ENCODE results near the gene DAPP1.

The DAPP1 gene

GRCh38 chr4:99807666-99808065, 9.0 kb upstream of the DAPP1 start:
- WGBS, 2 experiments: 67 to 83% methylated on average over 3 to 4 of the region's 4 CpGs
- H3K4me3 ChIP-seq (ENCODE audit: insufficient read depth, low read depth, low read length): no peak overlapping the region

DNA sequence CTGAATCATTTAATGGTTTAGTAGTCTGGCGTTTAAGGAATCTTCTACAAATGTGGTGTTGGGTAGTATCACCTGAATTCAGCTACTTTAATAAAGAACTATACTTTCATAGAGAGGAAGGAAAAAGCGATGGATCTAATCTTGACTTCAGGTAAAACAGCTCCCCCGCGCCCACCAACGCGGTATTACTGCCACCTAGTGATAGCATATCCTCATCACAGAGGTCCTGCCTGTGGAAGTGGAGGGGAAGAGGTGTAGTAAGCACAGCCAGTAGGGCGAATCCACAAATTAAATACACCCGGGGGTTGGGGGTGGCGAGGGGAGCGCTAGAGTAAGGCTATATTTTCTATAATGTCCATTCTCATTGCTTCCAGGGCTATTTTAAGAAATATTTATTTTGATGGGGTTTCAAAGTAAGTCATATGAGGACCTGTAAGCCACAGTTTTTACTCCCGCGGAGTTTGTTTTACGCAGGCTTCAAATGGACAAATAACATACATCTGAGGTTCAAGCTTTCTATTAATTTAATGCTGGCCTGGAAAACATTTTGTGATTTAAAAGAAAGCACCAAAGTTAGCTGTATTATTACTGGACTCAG, 8.3 kb upstream of the DAPP1 start:
- WGBS, 2 experiments: 30 to 40% methylated on average over 7 to 13 of the region's 13 CpGs
- Histone ChIP-seq H3K9me3 (ENCODE audit: control insufficient read depth, low read length) (no peaks in the 10 kb centered on the region), H3K36me3 (ENCODE audit: control insufficient read depth, insufficient read depth, low read length) (no peaks in the 10 kb centered on the region), H3K4me1 (ENCODE audit: control insufficient read depth, insufficient read depth, low read length) (no peaks in the 10 kb centered on the region), H3K4me3 (ENCODE audit: insufficient read depth, low read depth, low read length) (no peak overlapping the region), H3K27ac (ENCODE audit: insufficient read depth, low read depth, low read length, poor library complexity, severe bottlenecking) (no peak overlapping the region), H3K27me3 (ENCODE audit: control insufficient read depth, insufficient read depth, low read length, poor library complexity, severe bottlenecking) (no peaks in the 10 kb centered on the region)

More at GRCh38 chr4:99807666-99808065, 9.0 kb upstream of the DAPP1 start:
- Histone ChIP-seq H3K27ac (ENCODE audit: insufficient read depth, low read depth, low read length, poor library complexity, severe bottlenecking) (no peak overlapping the region), H3K27me3 (ENCODE audit: control insufficient read depth, insufficient read depth, low read length, poor library complexity, severe bottlenecking) (no peaks in the 10 kb centered on the region), H3K4me1 (ENCODE audit: control insufficient read depth, insufficient read depth, low read length) (no peaks in the 10 kb centered on the region), H3K36me3 (ENCODE audit: control insufficient read depth, insufficient read depth, low read length) (no peaks in the 10 kb centered on the region), H3K9me3 (ENCODE audit: control insufficient read depth, low read length) (no peaks in the 10 kb centered on the region)

GRCh38 chr4:99809326-99809725, 7.3 kb upstream of the DAPP1 start:
- Histone ChIP-seq H3K27me3 (ENCODE audit: control insufficient read depth, insufficient read depth, low read length, poor library complexity, severe bottlenecking) (no peaks in the 10 kb centered on the region), H3K4me1 (ENCODE audit: control insufficient read depth, insufficient read depth, low read length) (no peaks in the 10 kb centered on the region), H3K27ac (ENCODE audit: insufficient read depth, low read depth, low read length, poor library complexity, severe bottlenecking) (no peak overlapping the region), H3K36me3 (ENCODE audit: control insufficient read depth, insufficient read depth, low read length) (no peaks in the 10 kb centered on the region), H3K4me3 (ENCODE audit: insufficient read depth, low read depth, low read length) (no peak overlapping the region), H3K9me3 (ENCODE audit: control insufficient read depth, low read length) (no peaks in the 10 kb centered on the region)
- 93% methylated on average over 1 of the region's 1 CpG; no CpG with 5 or more reads in 1 of the 2 experiments for WGBS, 2 experiments

- H3K27ac ChIP-seq (ENCODE audit: insufficient read depth, low read depth, low read length, poor library complexity, severe bottlenecking): no peak overlapping the region
- H3K9me3 ChIP-seq (ENCODE audit: control insufficient read depth, low read length): no peaks in the 10 kb centered on the region
- no peaks in the 10 kb centered on the region for H3K4me1 ChIP-seq (ENCODE audit: control insufficient read depth, insufficient read depth, low read length)
- H3K27me3 ChIP-seq (ENCODE audit: control insufficient read depth, insufficient read depth, low read length, poor library complexity, severe bottlenecking): no peaks in the 10 kb centered on the region
- H3K36me3 ChIP-seq (ENCODE audit: control insufficient read depth, insufficient read depth, low read length): no peaks in the 10 kb centered on the region
- H3K4me3 ChIP-seq (ENCODE audit: insufficient read depth, low read depth, low read length): no peak overlapping the region
Observed at GRCh38 chr4:99810536-99810935, 6.1 kb upstream of the DAPP1 start.

DNA sequence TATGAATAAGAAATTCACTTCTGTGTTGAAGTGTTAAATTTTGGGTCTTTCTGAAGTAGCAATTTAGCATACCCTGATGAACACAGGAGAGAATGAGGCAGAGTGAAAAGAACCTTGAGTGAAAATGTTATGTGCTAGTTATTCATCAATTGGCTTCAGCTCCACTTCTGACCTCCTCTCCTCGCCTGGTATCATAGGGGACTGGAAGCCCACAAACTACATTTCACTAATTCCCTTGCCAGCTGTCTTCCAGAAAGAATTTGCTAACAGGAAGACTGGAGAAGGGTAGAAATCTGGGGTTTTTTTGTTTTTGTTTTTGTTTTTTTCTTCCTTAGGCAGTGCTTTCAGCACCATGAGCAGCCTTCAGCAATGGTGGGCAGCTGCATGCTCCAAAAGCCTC, 5.5 kb upstream of the DAPP1 start:
- 83 to 100% methylated on average over 1 of the region's 1 CpG for WGBS, 2 experiments
- Histone ChIP-seq H3K4me3 (ENCODE audit: insufficient read depth, low read depth, low read length) (no peak overlapping the region), H3K36me3 (ENCODE audit: control insufficient read depth, insufficient read depth, low read length) (no peaks in the 10 kb centered on the region)

DNA sequence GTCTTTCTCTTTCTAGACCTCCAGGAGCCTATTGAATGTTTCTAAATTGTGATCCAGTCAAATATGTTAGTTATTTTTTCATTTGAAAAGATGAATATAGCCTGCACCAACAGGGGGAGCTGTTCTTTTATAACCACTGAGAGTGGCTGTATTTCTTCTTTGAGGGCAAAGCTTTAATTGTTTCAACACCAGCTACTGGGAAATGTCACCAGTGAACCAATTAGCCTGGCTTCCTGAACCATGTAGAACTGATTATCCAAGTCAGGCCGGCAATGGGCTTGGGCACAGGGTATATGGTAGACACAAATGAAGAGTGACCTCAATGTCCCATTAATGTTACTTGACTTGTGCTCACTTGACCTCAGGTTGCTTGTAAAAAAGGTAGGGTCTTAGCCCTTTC, 4.8 kb upstream of the DAPP1 start:
- Histone ChIP-seq H3K27me3 (ENCODE audit: control insufficient read depth, insufficient read depth, low read length, poor library complexity, severe bottlenecking) (no peaks in the 10 kb centered on the region), H3K36me3 (ENCODE audit: control insufficient read depth, insufficient read depth, low read length) (no peaks in the 10 kb centered on the region), H3K9me3 (ENCODE audit: control insufficient read depth, low read length) (no peaks in the 10 kb centered on the region), H3K4me1 (ENCODE audit: control insufficient read depth, insufficient read depth, low read length) (no peaks in the 10 kb centered on the region), H3K27ac (ENCODE audit: insufficient read depth, low read depth, low read length, poor library complexity, severe bottlenecking) (no peak overlapping the region), H3K4me3 (ENCODE audit: insufficient read depth, low read depth, low read length) (no peak overlapping the region)
- WGBS, 2 experiments: 78 to 100% methylated on average over 1 of the region's 1 CpG

More for the DNA sequence above, 5.5 kb upstream of the DAPP1 start:
- Histone ChIP-seq H3K4me1 (ENCODE audit: control insufficient read depth, insufficient read depth, low read length) (no peaks in the 10 kb centered on the region), H3K27ac (ENCODE audit: insufficient read depth, low read depth, low read length, poor library complexity, severe bottlenecking) (no peak overlapping the region), H3K9me3 (ENCODE audit: control insufficient read depth, low read length) (no peaks in the 10 kb centered on the region), H3K27me3 (ENCODE audit: control insufficient read depth, insufficient read depth, low read length, poor library complexity, severe bottlenecking) (no peaks in the 10 kb centered on the region)

GRCh38 chr4:99815597-99816011, 1.0 kb upstream of the DAPP1 start:
- no peak overlapping the region for H3K27ac ChIP-seq (ENCODE audit: insufficient read depth, low read depth, low read length, poor library complexity, severe bottlenecking)
- no peaks in the 10 kb centered on the region for H3K27me3 ChIP-seq (ENCODE audit: control insufficient read depth, insufficient read depth, low read length, poor library complexity, severe bottlenecking)
- WGBS, 2 experiments: 92 to 94% methylated on average over 1 of the region's 1 CpG
- no peak overlapping the region for H3K4me3 ChIP-seq (ENCODE audit: insufficient read depth, low read depth, low read length)
- no peaks in the 10 kb centered on the region for H3K36me3 ChIP-seq (ENCODE audit: control insufficient read depth, insufficient read depth, low read length)
- H3K4me1 ChIP-seq (ENCODE audit: control insufficient read depth, insufficient read depth, low read length): no peaks in the 10 kb centered on the region
- H3K9me3 ChIP-seq (ENCODE audit: control insufficient read depth, low read length): no peaks in the 10 kb centered on the region

- Histone ChIP-seq H3K36me3 (ENCODE audit: control insufficient read depth, insufficient read depth, low read length) (no peaks in the 10 kb centered on the region), H3K27ac (ENCODE audit: insufficient read depth, low read depth, low read length, poor library complexity, severe bottlenecking) (no peak overlapping the region), H3K4me3 (ENCODE audit: insufficient read depth, low read depth, low read length) (no peak overlapping the region), H3K4me1 (ENCODE audit: control insufficient read depth, insufficient read depth, low read length) (no peaks in the 10 kb centered on the region), H3K9me3 (ENCODE audit: control insufficient read depth, low read length) (no peaks in the 10 kb centered on the region), H3K27me3 (ENCODE audit: control insufficient read depth, insufficient read depth, low read length, poor library complexity, severe bottlenecking) (no peaks in the 10 kb centered on the region)
- 90 to 92% methylated on average over 4 of the region's 4 CpGs for WGBS, 2 experiments
Observed at GRCh38 chr4:99817309-99817890, 773 bp downstream of the DAPP1 start.

- Histone ChIP-seq H3K27me3 (ENCODE audit: control insufficient read depth, insufficient read depth, low read length, poor library complexity, severe bottlenecking) (no peaks in the 10 kb centered on the region), H3K27ac (ENCODE audit: insufficient read depth, low read depth, low read length, poor library complexity, severe bottlenecking) (no peak overlapping the region), H3K9me3 (ENCODE audit: control insufficient read depth, low read length) (no peaks in the 10 kb centered on the region), H3K4me1 (ENCODE audit: control insufficient read depth, insufficient read depth, low read length) (no peaks in the 10 kb centered on the region), H3K36me3 (ENCODE audit: control insufficient read depth, insufficient read depth, low read length) (no peaks in the 10 kb centered on the region), H3K4me3 (ENCODE audit: insufficient read depth, low read depth, low read length) (no peak overlapping the region)
- 91 to 97% methylated on average over 1 of the region's 1 CpG for WGBS, 2 experiments
Observed at GRCh38 chr4:99818661-99819060, 2.0 kb downstream of the DAPP1 start.

- H3K4me3 ChIP-seq (ENCODE audit: insufficient read depth, low read depth, low read length): no peak overlapping the region
- WGBS, 2 experiments: 74 to 96% methylated on average over 2 to 4 of the region's 4 CpGs
- no peaks in the 10 kb centered on the region for H3K27me3 ChIP-seq (ENCODE audit: control insufficient read depth, insufficient read depth, low read length, poor library complexity, severe bottlenecking)
- H3K36me3 ChIP-seq (ENCODE audit: control insufficient read depth, insufficient read depth, low read length): no peaks in the 10 kb centered on the region
- H3K9me3 ChIP-seq (ENCODE audit: control insufficient read depth, low read length): no peaks in the 10 kb centered on the region
- H3K27ac ChIP-seq (ENCODE audit: insufficient read depth, low read depth, low read length, poor library complexity, severe bottlenecking): no peak overlapping the region
- no peaks in the 10 kb centered on the region for H3K4me1 ChIP-seq (ENCODE audit: control insufficient read depth, insufficient read depth, low read length)
Observed at GRCh38 chr4:99821918-99822503, 5.4 kb downstream of the DAPP1 start.
